ENCODE data around the gene TAC4.

TAC4 gene

GRCh38 chr17:49891271-49891670, 43.4 kb upstream of the TAC4 start:
- H3K36me3 ChIP-seq (ENCODE audit: insufficient read depth, low read length): no peaks in the 10 kb centered on the region
- no peak for ATAC-seq (ENCODE audit: insufficient read depth, low read depth)
- TF ChIP-seq, protein P1, sequence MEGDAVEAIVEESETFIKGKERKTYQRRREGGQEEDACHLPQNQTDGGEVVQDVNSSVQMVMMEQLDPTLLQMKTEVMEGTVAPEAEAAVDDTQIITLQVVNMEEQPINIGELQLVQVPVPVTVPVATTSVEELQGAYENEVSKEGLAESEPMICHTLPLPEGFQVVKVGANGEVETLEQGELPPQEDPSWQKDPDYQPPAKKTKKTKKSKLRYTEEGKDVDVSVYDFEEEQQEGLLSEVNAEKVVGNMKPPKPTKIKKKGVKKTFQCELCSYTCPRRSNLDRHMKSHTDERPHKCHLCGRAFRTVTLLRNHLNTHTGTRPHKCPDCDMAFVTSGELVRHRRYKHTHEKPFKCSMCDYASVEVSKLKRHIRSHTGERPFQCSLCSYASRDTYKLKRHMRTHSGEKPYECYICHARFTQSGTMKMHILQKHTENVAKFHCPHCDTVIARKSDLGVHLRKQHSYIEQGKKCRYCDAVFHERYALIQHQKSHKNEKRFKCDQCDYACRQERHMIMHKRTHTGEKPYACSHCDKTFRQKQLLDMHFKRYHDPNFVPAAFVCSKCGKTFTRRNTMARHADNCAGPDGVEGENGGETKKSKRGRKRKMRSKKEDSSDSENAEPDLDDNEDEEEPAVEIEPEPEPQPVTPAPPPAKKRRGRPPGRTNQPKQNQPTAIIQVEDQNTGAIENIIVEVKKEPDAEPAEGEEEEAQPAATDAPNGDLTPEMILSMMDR (IDR thresholded peaks at IDR 0.05; ENCODE audit: borderline replicate concordance, extremely low read depth, low read length, poor library complexity, severe bottlenecking): no peak
- TF ChIP-seq EZH2 (IDR thresholded peaks at IDR 0.05; ENCODE audit: borderline replicate concordance, low read depth, low read length, severe bottlenecking): no peak
- H3K9ac ChIP-seq (ENCODE audit: low read depth, low read length): no peak overlapping the region
- peaks cover 26% of the 10 kb centered on the region for H3K27me3 ChIP-seq (ENCODE audit: insufficient read depth, low read length, poor library complexity)
- DNase-seq: no peak
- H4K20me1 ChIP-seq (ENCODE audit: insufficient read depth, low read length): peaks cover 4% of the 10 kb centered on the region; the same call in 1 of the 2 replicates
- no peaks in the 10 kb centered on the region for H3K79me2 ChIP-seq (ENCODE audit: insufficient read depth, low read length)
- no peak overlapping the region for H3K4me2 ChIP-seq (ENCODE audit: insufficient read depth, low read length)
- H3K4me3 ChIP-seq (ENCODE audit: low read depth in 1 of 2, low read length in 2 of 2): no peak overlapping the region
- H3K4me1 ChIP-seq (ENCODE audit: insufficient read depth, low read length): no peaks in the 10 kb centered on the region
- no peaks in the 10 kb centered on the region for H3K9me3 ChIP-seq (ENCODE audit: insufficient read depth, low read length, severe bottlenecking)
- no peak overlapping the region for H2AFZ ChIP-seq (ENCODE audit: low read depth, low read length)
- H3K27ac ChIP-seq (ENCODE audit: low read length): no peak overlapping the region

DNA sequence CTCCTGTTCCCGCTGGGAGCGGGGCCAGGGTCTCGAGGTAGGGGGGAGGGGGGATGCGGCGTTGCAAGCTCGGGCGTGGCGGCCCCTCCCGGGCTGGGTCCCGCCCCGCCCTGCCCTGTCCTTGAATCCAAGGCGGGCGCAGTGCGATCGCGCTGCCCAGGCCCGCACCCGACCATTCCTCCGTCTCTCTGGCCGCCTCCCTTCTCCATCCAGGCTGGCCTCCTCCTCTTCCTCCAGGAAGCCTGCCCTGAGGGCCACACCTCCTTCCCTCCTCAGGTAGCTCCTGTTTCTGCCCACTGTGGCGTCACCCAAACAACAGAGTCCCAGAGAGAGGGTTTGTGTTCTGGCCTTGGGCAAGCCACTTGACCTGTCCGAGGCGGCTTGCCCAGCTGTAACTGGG, 43.0 kb upstream of the TAC4 start:
- Histone ChIP-seq H3K4me1 (ENCODE audit: insufficient read depth, low read length) (no peaks in the 10 kb centered on the region), H2AFZ (ENCODE audit: low read depth, low read length) (no peak overlapping the region), H3K27me3 (ENCODE audit: insufficient read depth, low read length, poor library complexity) (peaks cover 24% of the 10 kb centered on the region), H3K27ac (ENCODE audit: low read length) (no peak overlapping the region), H3K79me2 (ENCODE audit: insufficient read depth, low read length) (no peaks in the 10 kb centered on the region), H3K9me3 (ENCODE audit: insufficient read depth, low read length, severe bottlenecking) (no peaks in the 10 kb centered on the region), H3K4me2 (ENCODE audit: insufficient read depth, low read length) (no peak overlapping the region), H3K4me3 (ENCODE audit: low read depth in 1 of 2, low read length in 2 of 2) (no peak overlapping the region), H3K36me3 (ENCODE audit: insufficient read depth, low read length) (no peaks in the 10 kb centered on the region), H4K20me1 (ENCODE audit: insufficient read depth, low read length) (peaks cover 4% of the 10 kb centered on the region; the same call in 1 of the 2 replicates), H3K9ac (ENCODE audit: low read depth, low read length) (no peak overlapping the region)
- no peak for ATAC-seq (ENCODE audit: insufficient read depth, low read depth)
- no peak for DNase-seq
- TF ChIP-seq, protein P1 (IDR thresholded peaks at IDR 0.05; ENCODE audit: borderline replicate concordance, extremely low read depth, low read length, poor library complexity, severe bottlenecking): no peak
- no peak for TF ChIP-seq EZH2 (IDR thresholded peaks at IDR 0.05; ENCODE audit: borderline replicate concordance, low read depth, low read length, severe bottlenecking)

DNA sequence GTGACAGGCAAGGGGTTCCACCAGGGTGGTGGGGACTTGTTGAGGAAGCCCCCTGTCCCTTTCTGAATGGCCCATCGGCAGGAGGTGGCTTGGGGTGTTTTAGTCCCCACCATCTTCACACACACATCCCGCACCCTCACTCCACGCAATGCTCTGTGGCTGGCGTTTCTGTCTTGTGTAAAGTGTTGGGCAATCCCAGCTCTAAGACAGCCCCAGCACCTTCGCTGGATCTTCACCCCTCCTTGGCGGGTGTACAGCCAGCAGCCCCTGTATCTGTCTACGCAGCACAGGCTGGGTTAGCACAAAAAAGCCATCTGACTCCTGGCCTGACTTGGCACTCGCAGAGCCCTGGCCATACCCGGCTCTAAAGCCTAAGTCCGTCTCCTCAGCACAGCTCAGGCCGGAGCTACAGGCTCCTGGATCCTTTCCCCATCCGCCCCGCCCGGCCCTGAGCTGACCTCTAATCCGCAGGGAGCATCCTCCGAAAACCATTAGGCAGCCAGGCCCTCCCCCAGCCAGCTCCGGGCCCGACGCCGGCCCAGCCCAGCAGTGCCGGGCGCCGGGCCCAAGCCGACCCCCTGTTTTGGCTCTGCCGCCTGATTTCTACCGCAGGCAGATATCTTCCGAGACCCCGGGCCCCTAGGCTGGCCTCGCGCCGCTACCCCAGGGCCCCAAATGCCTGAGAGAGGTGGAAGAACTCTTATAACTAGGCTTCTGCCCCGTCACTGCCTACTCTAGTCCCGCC, 42.4 kb upstream of the TAC4 start:
- peaks cover 23% of the 10 kb centered on the region for H3K27me3 ChIP-seq (ENCODE audit: insufficient read depth, low read length, poor library complexity)
- no peaks in the 10 kb centered on the region for H3K36me3 ChIP-seq (ENCODE audit: insufficient read depth, low read length)
- DNase-seq (no peak), ATAC-seq (ENCODE audit: insufficient read depth, low read depth) (no peak)
- no peaks in the 10 kb centered on the region for H3K79me2 ChIP-seq (ENCODE audit: insufficient read depth, low read length)
- no peaks in the 10 kb centered on the region for H3K4me1 ChIP-seq (ENCODE audit: insufficient read depth, low read length)
- H3K9ac ChIP-seq (ENCODE audit: low read depth, low read length): no peak overlapping the region
- no peaks in the 10 kb centered on the region for H3K9me3 ChIP-seq (ENCODE audit: insufficient read depth, low read length, severe bottlenecking)
- H4K20me1 ChIP-seq (ENCODE audit: insufficient read depth, low read length): peaks cover 4% of the 10 kb centered on the region; the same call in 1 of the 2 replicates
- no peak overlapping the region for H3K27ac ChIP-seq (ENCODE audit: low read length)
- TF ChIP-seq EZH2 (IDR thresholded peaks at IDR 0.05; ENCODE audit: borderline replicate concordance, low read depth, low read length, severe bottlenecking): no peak
- TF ChIP-seq, protein P1 (IDR thresholded peaks at IDR 0.05; ENCODE audit: borderline replicate concordance, extremely low read depth, low read length, poor library complexity, severe bottlenecking): no peak
- no peak overlapping the region for H3K4me3 ChIP-seq (ENCODE audit: low read depth in 1 of 2, low read length in 2 of 2)
- no peak overlapping the region for H2AFZ ChIP-seq (ENCODE audit: low read depth, low read length)
- H3K4me2 ChIP-seq (ENCODE audit: insufficient read depth, low read length): no peak overlapping the region
